Naive thymus-derived CD4-positive, alpha-beta T cell (primary cell): ENCODE results near the gene PADI2. TPM values are rescaled to one million over a fixed set of nuclear protein-coding genes. Genes with fewer than 3 reads are reported as not detected.

ENCODE experiments used
- ATAC-seq: fragments of 150-1000 bp; cut with Tn5 transposase; 2 replicates; pipeline ENCODE4 v1.10.0; 2021; ENCODE audit warnings: mild to moderate bottlenecking, moderate library complexity
- CTCF ChIA-PET: fragments of 350-600 bp; sonication (Branson Sonifier 250); formaldehyde crosslinking; loops from one replicate; lab custom pipeline; 2021; ENCODE audit warnings: antibody characterized with exemption; lab: Charles Lee
- POLR2A ChIA-PET: fragments of 350-600 bp; sonication (Branson Sonifier 250); formaldehyde crosslinking; loops from one replicate; lab custom pipeline; 2021; ENCODE audit warnings: antibody characterized with exemption, inconsistent platforms; lab: Charles Lee
- DNase-seq, 9 donors: peaks; one replicate each; pipeline versions ENCODE4 v3.0.0 to v3.0.0-alpha.2; 2020 to 2022; ENCODE audit warnings: mixed read lengths in 1 of 9
- H3K27ac ChIP-seq: one replicate; pipeline ENCODE4 v1.7.0; 2013; ENCODE audit warnings: mild to moderate bottlenecking, low read depth, low read length, moderate library complexity
- H3K27me3 ChIP-seq, 2 donors: one replicate each; pipeline ENCODE4 v1.7.0; 2013; ENCODE audit warnings: low read length in 2 of 2, mild to moderate bottlenecking in 2 of 2, moderate library complexity in 2 of 2; ENCODE audit not compliant: control insufficient read depth in 2 of 2, insufficient read depth in 2 of 2
- H3K36me3 ChIP-seq, 3 experiments: 1 replicate in 2 of 3; 2 replicates in 1 of 3; pipeline ENCODE4 v1.7.0; 2013; ENCODE audit warnings: low read length in 3 of 3, mild to moderate bottlenecking in 3 of 3, moderate library complexity in 1 of 3; ENCODE audit not compliant: insufficient read depth in 3 of 3, control insufficient read depth in 2 of 3
- H3K4me1 ChIP-seq, 2 donors: one replicate each; pipeline ENCODE4 v1.7.0; 2013; ENCODE audit warnings: low read length in 2 of 2, mild to moderate bottlenecking in 2 of 2, moderate library complexity in 1 of 2; ENCODE audit not compliant: control insufficient read depth in 2 of 2, insufficient read depth in 2 of 2
- H3K4me3 ChIP-seq: 2 replicates; pipeline ENCODE4 v1.7.0; 2013; ENCODE audit warnings: mild to moderate bottlenecking, low read length
- H3K9me3 ChIP-seq, 3 experiments: 1 replicate in 2 of 3; 2 replicates in 1 of 3; pipeline ENCODE4 v1.7.0; 2013; ENCODE audit warnings: low read length in 3 of 3; ENCODE audit not compliant: control insufficient read depth in 2 of 3
- H3K27ac Mint-ChIP-seq, 9 donors: one replicate each; pipeline ENCODE4 v1.8.0; 2020 to 2022; ENCODE audit warnings: mixed read lengths in 9 of 9, mild to moderate bottlenecking in 8 of 9, moderate library complexity in 5 of 9, inconsistent platforms in 2 of 9
- H3K27me3 Mint-ChIP-seq, 5 donors: one replicate each; pipeline ENCODE4 v1.8.0; 2021 to 2022; ENCODE audit warnings: mixed read lengths in 5 of 5, mild to moderate bottlenecking in 1 of 5
- H3K36me3 Mint-ChIP-seq, 5 donors: one replicate each; pipeline ENCODE4 v1.8.0; 2020 to 2022; ENCODE audit warnings: mixed read lengths in 5 of 5, mild to moderate bottlenecking in 3 of 5, inconsistent platforms in 1 of 5
- H3K4me1 Mint-ChIP-seq, 7 donors: one replicate each; pipeline ENCODE4 v1.8.0; 2020 to 2022; ENCODE audit warnings: mixed read lengths in 7 of 7, mild to moderate bottlenecking in 3 of 7, inconsistent platforms in 1 of 7
- H3K4me3 Mint-ChIP-seq, 10 donors: one replicate each; pipeline ENCODE4 v1.8.0; 2020 to 2022; ENCODE audit warnings: mild to moderate bottlenecking in 10 of 10, mixed read lengths in 10 of 10, moderate library complexity in 6 of 10, inconsistent platforms in 2 of 10
- H3K9me3 Mint-ChIP-seq, 11 donors: one replicate each; pipeline ENCODE4 v1.8.0; 2020 to 2022; ENCODE audit warnings: mixed read lengths in 11 of 11, mild to moderate bottlenecking in 4 of 11, inconsistent platforms in 1 of 11, moderate library complexity in 1 of 11
- intact Hi-C, 2 donors: fragments of 100-400 bp; cut with micrococcal nuclease; formaldehyde crosslinking; loops; one replicate each; pipeline ENCODE4 v1.15.1; 2023
- polyA plus RNA-seq, 2 donors: library from polyadenylated mRNA; unstranded; fragments of 300-500 nt; fragmentation: Illumina TruSeq; gene quantifications; one replicate each; pipeline ENCODE4 v1.2.3, GENCODE V29; 2021
- total RNA-seq, 6 experiments: library from RNA in 5 of 6; stranded (reverse) in 5 of 6; gene quantifications; 1 replicate in 5 of 6; 2 replicates in 1 of 6; pipeline ENCODE4 v1.2.3 and lab custom pipeline; 2021 to 2026

The PADI2 gene
- total and polyA plus RNA-seq, 7 experiments from 2014 or later, result 0.08 to 11.2 (median 0.12) TPM; not detected in 2

DNA sequence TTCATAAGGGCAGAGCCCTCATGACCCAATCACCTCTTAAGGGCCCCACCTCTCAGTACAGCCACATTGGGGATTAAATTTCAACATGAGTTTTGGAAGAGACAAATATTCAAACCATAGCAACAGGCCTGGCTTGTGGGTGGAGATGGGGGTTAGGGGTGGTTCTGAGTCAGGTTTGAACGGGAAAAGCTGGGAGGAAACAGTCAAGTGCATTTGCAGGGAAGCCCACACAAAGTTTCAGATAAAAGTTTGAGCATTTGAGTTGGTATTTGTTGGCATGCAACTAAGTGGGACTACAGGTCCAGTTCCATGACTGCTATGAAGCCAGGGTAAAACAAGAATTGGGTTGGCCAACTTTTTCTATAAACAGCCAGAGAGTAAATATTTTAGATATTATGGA lies 21.0 kb upstream of the PADI2 start:
- no peaks in the 10 kb centered on the region for H3K9me3 ChIP-seq
- H3K4me1 Mint-ChIP-seq, result peaks cover 0 to 5% (median 0%) of the 10 kb centered on the region in 7 donors
- H3K27ac Mint-ChIP-seq, result no peak overlapping the region
- ATAC-seq, result no peak
- no peak for DNase-seq
- H3K4me3 ChIP-seq, result no peak overlapping the region
- peaks cover 0 to 19% (median 5%) of the 10 kb centered on the region in 5 donors for H3K27me3 Mint-ChIP-seq
- POLR2A ChIA-PET, result no interaction called here
- no peaks in the 10 kb centered on the region for H3K36me3 Mint-ChIP-seq
- H3K27ac ChIP-seq, result no peak overlapping the region
- peaks cover 0 to 2% of the 10 kb centered on the region in 2 donors for H3K27me3 ChIP-seq
- intact Hi-C loops, result no loop called here
- CTCF ChIA-PET, result no interaction called here
- no peaks in the 10 kb centered on the region for H3K4me1 ChIP-seq
- peaks cover 0 to 2% (median 0%) of the 10 kb centered on the region in 11 donors for H3K9me3 Mint-ChIP-seq
- H3K4me3 Mint-ChIP-seq, result no peak overlapping the region
- H3K36me3 ChIP-seq, result no peaks in the 10 kb centered on the region

DNA sequence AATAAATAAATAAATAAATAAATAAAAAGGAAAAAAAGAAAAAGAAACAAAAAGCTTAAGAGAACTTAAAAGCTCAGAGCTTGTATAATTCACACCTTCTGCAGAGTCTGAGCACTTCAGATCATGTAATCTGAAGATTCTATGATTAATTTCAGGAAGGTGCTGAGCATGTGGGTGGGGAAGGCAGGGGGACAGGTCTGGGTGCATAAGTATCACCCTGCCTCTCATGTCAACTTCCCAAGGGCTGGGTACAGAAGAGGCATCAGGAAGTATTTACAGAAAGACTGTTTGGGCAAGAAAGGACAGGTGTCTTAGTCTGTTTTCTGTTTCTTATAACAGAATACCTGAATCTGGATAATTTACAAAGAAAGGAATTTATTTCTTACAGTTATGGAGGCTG lies 20.4 kb upstream of the PADI2 start:
- Mint-ChIP-seq H3K27me3 (peaks cover 0 to 26% (median 5%) of the 10 kb centered on the region in 5 donors), H3K4me1 (peaks cover 0 to 5% (median 0%) of the 10 kb centered on the region in 7 donors), H3K9me3 (peaks cover 0 to 2% (median 0%) of the 10 kb centered on the region in 11 donors), H3K4me3 (no peak overlapping the region), H3K36me3 (no peaks in the 10 kb centered on the region), H3K27ac (peak overlapping the region in 1 of 9 donors; percentile 82)
- Histone ChIP-seq H3K4me1 (no peaks in the 10 kb centered on the region), H3K27me3 (peaks cover 0 to 2% of the 10 kb centered on the region in 2 donors), H3K9me3 (no peaks in the 10 kb centered on the region), H3K27ac (no peak overlapping the region), H3K4me3 (no peak overlapping the region), H3K36me3 (no peaks in the 10 kb centered on the region)
- ATAC-seq (no peak), DNase-seq (no peak)
- intact Hi-C loops, result loop anchor here in 1 of 2 donors (10.0 kb wide), 1 partner anchor 45 kb away; no protein-coding TSS in a partner anchor
- ChIA-PET CTCF (no interaction called here), POLR2A (no interaction called here)

DNA sequence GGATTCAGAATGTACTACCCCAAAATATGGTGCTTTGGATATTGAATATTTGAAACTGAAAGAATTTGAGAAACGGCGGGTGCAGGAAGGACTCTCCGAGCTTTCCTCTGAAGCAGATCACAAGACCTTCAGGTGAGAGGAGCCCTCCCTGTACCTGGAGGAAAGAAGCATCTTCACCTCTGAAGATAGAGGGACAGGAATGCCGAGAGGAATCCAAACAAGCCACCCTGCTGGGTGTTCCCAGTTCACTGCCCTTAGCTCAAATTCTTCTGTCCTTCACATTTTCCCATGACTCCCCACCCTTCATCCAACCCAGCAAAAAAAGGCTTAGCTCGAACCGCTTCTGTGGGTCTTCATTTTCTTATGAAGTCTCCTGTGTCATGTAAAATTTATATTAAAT lies 18.2 kb upstream of the PADI2 start:
- Mint-ChIP-seq H3K36me3 (no peaks in the 10 kb centered on the region), H3K4me3 (no peak overlapping the region), H3K27me3 (peaks cover 0 to 27% (median 5%) of the 10 kb centered on the region in 5 donors), H3K4me1 (peaks cover 0 to 5% (median 0%) of the 10 kb centered on the region in 7 donors), H3K9me3 (no peaks in the 10 kb centered on the region), H3K27ac (no peak overlapping the region)
- H3K27me3 ChIP-seq, result peaks cover 0 to 2% of the 10 kb centered on the region in 2 donors
- no peaks in the 10 kb centered on the region for H3K36me3 ChIP-seq
- ATAC-seq (no peak), DNase-seq (no peak)
- CTCF ChIA-PET, result interaction anchor here (0.8 kb wide), 1 partner anchor 11 kb away, joined by 3 read pairs; no protein-coding TSS in a partner anchor
- H3K4me1 ChIP-seq, result no peaks in the 10 kb centered on the region
- no peak overlapping the region for H3K4me3 ChIP-seq
- POLR2A ChIA-PET, result no interaction called here
- no peak overlapping the region for H3K27ac ChIP-seq
- intact Hi-C loops, result loop anchor here in 1 of 2 donors (10.0 kb wide), 1 partner anchor 47 kb away; no protein-coding TSS in a partner anchor
- H3K9me3 ChIP-seq, result no peaks in the 10 kb centered on the region

GRCh38 chr1:17136936-17137335 lies 17.7 kb upstream of the PADI2 start:
- CTCF ChIA-PET, result interaction anchor here (0.9 kb wide), 1 partner anchor 101 kb away, joined by 3 read pairs; no protein-coding TSS in a partner anchor
- H3K4me1 Mint-ChIP-seq, result peaks cover 0 to 5% (median 0%) of the 10 kb centered on the region in 7 donors
- H3K27ac Mint-ChIP-seq, result no peak overlapping the region
- peaks cover 0 to 24% (median 3%) of the 10 kb centered on the region in 5 donors for H3K27me3 Mint-ChIP-seq
- Histone ChIP-seq H3K36me3 (no peaks in the 10 kb centered on the region), H3K4me3 (no peak overlapping the region), H3K9me3 (no peaks in the 10 kb centered on the region), H3K27me3 (no peaks in the 10 kb centered on the region), H3K27ac (no peak overlapping the region), H3K4me1 (no peaks in the 10 kb centered on the region)
- intact Hi-C loops, result loop anchor here in 1 of 2 donors (10.0 kb wide), 1 partner anchor 48 kb away; no protein-coding TSS in a partner anchor
- DNase-seq (no peak), ATAC-seq (no peak)
- POLR2A ChIA-PET, result no interaction called here
- peaks cover 0 to 3% (median 0%) of the 10 kb centered on the region in 5 donors for H3K36me3 Mint-ChIP-seq
- no peaks in the 10 kb centered on the region for H3K9me3 Mint-ChIP-seq
- H3K4me3 Mint-ChIP-seq, result no peak overlapping the region

DNA sequence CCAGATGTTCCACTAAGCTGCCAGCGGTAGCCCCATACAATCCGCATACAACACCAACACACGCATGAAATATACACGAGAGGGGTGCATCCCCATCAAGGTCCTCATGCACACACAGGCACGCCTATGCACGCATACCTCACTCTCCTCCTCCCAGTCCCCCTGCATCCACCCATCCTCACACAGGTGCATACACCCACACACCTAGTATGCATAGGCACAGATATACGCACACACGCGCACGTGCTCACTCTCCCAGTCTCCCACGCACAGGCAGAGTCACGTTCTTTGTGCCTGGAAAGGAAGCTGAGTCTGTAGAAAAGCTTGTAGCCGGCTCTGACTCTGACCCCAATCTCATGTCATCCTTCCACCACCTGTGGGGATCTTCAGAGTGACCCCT lies 16.9 kb upstream of the PADI2 start:
- Histone ChIP-seq H3K4me1 (no peaks in the 10 kb centered on the region), H3K4me3 (no peak overlapping the region), H3K27me3 (no peaks in the 10 kb centered on the region), H3K36me3 (no peaks in the 10 kb centered on the region), H3K9me3 (no peaks in the 10 kb centered on the region), H3K27ac (no peak overlapping the region)
- H3K4me3 Mint-ChIP-seq, result no peak overlapping the region
- DNase-seq, result no peak
- peaks cover 0 to 5% (median 0%) of the 10 kb centered on the region in 7 donors for H3K4me1 Mint-ChIP-seq
- no peak for ATAC-seq
- H3K9me3 Mint-ChIP-seq, result no peaks in the 10 kb centered on the region
- ChIA-PET CTCF (interaction anchor here (0.9 kb wide), 1 partner anchor 101 kb away, joined by 3 read pairs; no protein-coding TSS in a partner anchor), POLR2A (no interaction called here)
- intact Hi-C loops, result loop anchor here in 1 of 2 donors (10.0 kb wide), 1 partner anchor 49 kb away; no protein-coding TSS in a partner anchor
- H3K27ac Mint-ChIP-seq, result no peak overlapping the region
- H3K27me3 Mint-ChIP-seq, result peaks cover 0 to 24% (median 7%) of the 10 kb centered on the region in 5 donors
- H3K36me3 Mint-ChIP-seq, result peaks cover 0 to 6% (median 0%) of the 10 kb centered on the region in 5 donors

DNA sequence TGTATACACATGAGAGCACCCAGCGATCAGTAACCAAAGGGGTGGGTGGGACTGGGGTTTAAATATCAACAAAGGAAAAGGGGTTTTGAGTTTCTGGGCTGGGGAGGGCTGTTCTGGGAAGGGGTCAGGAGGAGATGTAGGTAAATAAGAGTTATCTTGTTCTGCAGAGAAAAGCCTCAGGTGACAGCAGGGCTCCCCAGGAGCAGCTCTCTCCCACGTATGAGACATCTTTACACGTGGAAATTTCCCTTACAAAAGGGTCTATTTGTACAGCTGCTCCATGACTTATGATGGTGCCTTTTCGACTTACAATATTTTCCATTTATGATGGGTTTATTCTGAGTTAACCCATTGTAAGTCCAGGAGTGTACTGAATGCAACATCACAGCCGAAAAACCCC lies 16.3 kb upstream of the PADI2 start:
- DNase-seq (no peak), ATAC-seq (no peak)
- Histone ChIP-seq H3K9me3 (no peaks in the 10 kb centered on the region), H3K36me3 (no peaks in the 10 kb centered on the region), H3K27ac (no peak overlapping the region), H3K4me3 (no peak overlapping the region), H3K27me3 (no peaks in the 10 kb centered on the region), H3K4me1 (no peaks in the 10 kb centered on the region)
- Mint-ChIP-seq H3K4me1 (peaks cover 0 to 5% (median 0%) of the 10 kb centered on the region in 7 donors), H3K4me3 (no peak overlapping the region), H3K36me3 (peaks cover 0 to 6% (median 0%) of the 10 kb centered on the region in 5 donors), H3K27ac (no peak overlapping the region), H3K27me3 (peaks cover 0 to 24% (median 7%) of the 10 kb centered on the region in 5 donors), H3K9me3 (no peaks in the 10 kb centered on the region)
- POLR2A ChIA-PET, result no interaction called here
- CTCF ChIA-PET, result no interaction called here
- intact Hi-C loops, result loop anchor here in 1 of 2 donors (10.0 kb wide), 1 partner anchor 49 kb away; no protein-coding TSS in a partner anchor
